ENCODE results near the gene CTSS.

DNA sequence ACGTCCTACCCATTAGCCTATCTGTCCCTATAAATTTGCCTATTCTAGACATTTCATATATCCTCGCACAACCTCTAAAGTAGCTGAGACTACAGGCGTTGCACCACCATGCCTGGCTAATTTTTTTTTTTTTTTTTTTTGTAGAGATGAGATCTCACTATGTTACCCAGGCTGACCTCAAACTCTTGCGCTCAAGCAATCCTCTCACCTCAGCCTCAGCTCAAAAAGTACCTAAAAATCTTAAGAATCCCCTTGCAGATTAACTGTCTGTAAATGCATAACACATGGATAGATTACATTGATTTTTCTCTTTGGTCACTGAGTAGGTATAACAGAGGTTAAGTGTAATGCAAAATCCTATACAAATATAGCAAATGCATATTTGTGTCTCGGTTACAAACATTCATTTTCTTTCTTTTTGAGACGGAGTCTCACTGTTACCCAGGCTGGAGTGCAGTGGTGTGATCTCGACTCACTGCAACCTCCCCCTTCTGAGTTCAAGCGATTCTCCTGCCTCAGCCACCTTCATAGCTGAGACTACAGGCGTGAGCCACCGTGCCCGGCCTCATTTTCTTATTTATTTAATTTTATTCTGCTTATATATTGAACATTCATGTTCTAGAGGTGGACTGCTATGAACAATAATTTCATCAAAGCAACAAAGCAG is 47.2 kb downstream of the CTSS start:
- TF ChIP-seq POLR2AphosphoS5 (IDR thresholded peaks at IDR 0.05; ENCODE audit: low read depth, low read length) (no peak), POLR2A (IDR thresholded peaks at IDR 0.05; ENCODE audit: low read depth, low read length) (no peak), SPI1 (IDR thresholded peaks at IDR 0.05; ENCODE audit: low read depth, low read length) (no peak), TAF1 (IDR thresholded peaks at IDR 0.05; ENCODE audit: low read depth, low read length) (no peak), POU2F2 (IDR thresholded peaks at IDR 0.05; ENCODE audit: low read depth, low read length) (no peak)
